ENCODE results near the gene RNF186. TPM values are rescaled to one million over a fixed set of nuclear protein-coding genes. Genes with fewer than 3 reads are reported as not detected.

The RNF186 gene
- polyA plus RNA-seq, 1 of the 3 experiments (the other 2 are of a cell fraction), result not detected

DNA sequence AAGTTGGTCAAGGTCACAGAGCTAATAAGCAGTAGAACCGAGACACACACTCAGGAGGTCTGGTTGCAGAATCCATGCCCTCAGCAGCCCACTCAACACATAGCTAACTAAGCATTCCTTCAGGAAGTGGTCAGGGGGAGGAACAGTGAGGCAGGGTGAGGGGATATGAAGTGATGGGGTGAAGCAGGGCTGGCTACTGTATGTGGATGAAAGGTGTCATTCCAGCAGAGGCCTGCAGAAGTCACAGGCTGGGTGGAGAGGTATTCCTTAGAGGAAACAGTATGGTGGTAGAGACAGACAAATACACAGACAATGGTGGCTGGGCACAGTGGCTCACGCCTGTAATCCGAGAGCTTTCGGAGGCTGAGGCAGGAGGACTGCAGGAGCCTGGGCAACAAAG is 29.4 kb downstream of the RNF186 start (continued):
- TF ChIP-seq, protein P1, sequence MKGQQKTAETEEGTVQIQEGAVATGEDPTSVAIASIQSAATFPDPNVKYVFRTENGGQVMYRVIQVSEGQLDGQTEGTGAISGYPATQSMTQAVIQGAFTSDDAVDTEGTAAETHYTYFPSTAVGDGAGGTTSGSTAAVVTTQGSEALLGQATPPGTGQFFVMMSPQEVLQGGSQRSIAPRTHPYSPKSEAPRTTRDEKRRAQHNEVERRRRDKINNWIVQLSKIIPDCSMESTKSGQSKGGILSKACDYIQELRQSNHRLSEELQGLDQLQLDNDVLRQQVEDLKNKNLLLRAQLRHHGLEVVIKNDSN (IDR thresholded peaks at IDR 0.05; ENCODE audit: borderline replicate concordance, low read depth), result no peak
- no peak for TF ChIP-seq USF2 (IDR thresholded peaks at IDR 0.05; ENCODE audit: borderline replicate concordance, low read depth, low read length)

- Histone ChIP-seq H3K4me3 (ENCODE audit: low read depth in 2 of 2, low read length in 1 of 2) (no peak overlapping the region), H3K9me3 (no peaks in the 10 kb centered on the region), H3K27me3 (ENCODE audit: insufficient read depth) (no peaks in the 10 kb centered on the region), H3F3A (replicated peaks; ENCODE audit: insufficient read depth) (no peaks in the 10 kb centered on the region), H3K4me2 (no peak overlapping the region), H3K36me3 (replicated peaks in 1 of 2; ENCODE audit: control insufficient read depth in 1 of 2, insufficient read depth in 2 of 2, low read length in 1 of 2) (no peaks in the 10 kb centered on the region), H3K9ac (no peak overlapping the region), H3K79me2 (ENCODE audit: insufficient read depth) (no peaks in the 10 kb centered on the region), H3K4me1 (ENCODE audit: control insufficient read depth in 1 of 2, insufficient read depth in 2 of 2, low read depth in 1 of 2, low read length in 1 of 2) (no peaks in the 10 kb centered on the region), H3K27ac (ENCODE audit: low read depth in 2 of 2, low read length in 1 of 2) (no peak overlapping the region), H4K20me1 (ENCODE audit: insufficient read depth) (no peaks in the 10 kb centered on the region), H2AFZ (ENCODE audit: low read depth) (no peak overlapping the region), H3K9me2 (no peaks in the 10 kb centered on the region)
- ChIA-PET CTCF (no interaction called here), POLR2A (no interaction called here)
- TF ChIP-seq NRF1 (IDR thresholded peaks at IDR 0.05; ENCODE audit: low read depth, low read length), result no peak
- TF ChIP-seq TEAD4 (IDR thresholded peaks at IDR 0.05; ENCODE audit: borderline replicate concordance, insufficient read depth), result no peak
- no peak for TF ChIP-seq TAF1 (IDR thresholded peaks at IDR 0.05; ENCODE audit: borderline replicate concordance, low read depth, low read length)
- TF ChIP-seq EP300 (IDR thresholded peaks at IDR 0.05; ENCODE audit: borderline replicate concordance in 1 of 2, low read depth in 1 of 2, low read length in 1 of 2), result no peak
- TF ChIP-seq USF2 (IDR thresholded peaks at IDR 0.05; ENCODE audit: borderline replicate concordance, low read depth, low read length), result no peak
- no peak for TF ChIP-seq MEF2A (IDR thresholded peaks at IDR 0.05; ENCODE audit: borderline replicate concordance, low read depth)
- no peak for TF ChIP-seq RXRA (IDR thresholded peaks at IDR 0.05; ENCODE audit: borderline replicate concordance, low read depth)
- TF ChIP-seq IRF3 (IDR thresholded peaks at IDR 0.05; ENCODE audit: low read depth, low read length), result no peak
- no peak for TF ChIP-seq ELF1 (IDR thresholded peaks at IDR 0.05)
- no peak for TF ChIP-seq TCF12 (IDR thresholded peaks at IDR 0.05)
- no peak for TF ChIP-seq POLR2AphosphoS5 (IDR thresholded peaks at IDR 0.05; ENCODE audit: low read depth, low read length)
- no peak for TF ChIP-seq FOXM1 (IDR thresholded peaks at IDR 0.05; ENCODE audit: low read depth)
- TF ChIP-seq CTCF (IDR thresholded peaks at IDR 0.05), result no peak
- TF ChIP-seq, protein P2, sequence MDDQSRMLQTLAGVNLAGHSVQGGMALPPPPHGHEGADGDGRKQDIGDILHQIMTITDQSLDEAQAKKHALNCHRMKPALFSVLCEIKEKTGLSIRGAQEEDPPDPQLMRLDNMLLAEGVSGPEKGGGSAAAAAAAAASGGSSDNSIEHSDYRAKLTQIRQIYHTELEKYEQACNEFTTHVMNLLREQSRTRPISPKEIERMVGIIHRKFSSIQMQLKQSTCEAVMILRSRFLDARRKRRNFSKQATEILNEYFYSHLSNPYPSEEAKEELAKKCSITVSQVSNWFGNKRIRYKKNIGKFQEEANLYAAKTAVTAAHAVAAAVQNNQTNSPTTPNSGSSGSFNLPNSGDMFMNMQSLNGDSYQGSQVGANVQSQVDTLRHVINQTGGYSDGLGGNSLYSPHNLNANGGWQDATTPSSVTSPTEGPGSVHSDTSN (IDR thresholded peaks at IDR 0.05), result no peak
- no peak for TF ChIP-seq RFX5 (IDR thresholded peaks at IDR 0.05; ENCODE audit: low read length)
- TF ChIP-seq MXI1 (IDR thresholded peaks at IDR 0.05; ENCODE audit: low read depth, low read length), result no peak
- DNase-seq, result no peak
- 91% methylated on average over 9 of the region's 11 CpGs for WGBS (ENCODE audit: low lambda C conversion rate)
Measured at GRCh38 chr1:19780267-19780877, 34.7 kb downstream of the RNF186 start.

Data from SK-N-SH (cell line).